GM21515 (cell line): ENCODE measurements around the gene GNS.
A peak's percentile ranks its signal among the peaks of the same experiment; 100 is the strongest.
"Not testable (repeated sequence)": the region's sequence is repeated elsewhere in the genome, so short reads cannot be mapped to it uniquely, and the experiment has no call there.

Experiments used
- ATAC-seq: cut with Tn5 transposase; IDR thresholded peaks from one replicate; pipeline ENCODE4 v1.9.1; 2021; ENCODE audit not compliant: unreplicated experiment

Gene GNS

GRCh38 chr12:64780132-64780530 lies 20.9 kb upstream of the GNS start:
- no peak for ATAC-seq

GRCh38 chr12:64779354-64779974 lies 20.3 kb upstream of the GNS start:
- ATAC-seq: no peak

GRCh38 chr12:64775147-64775736 lies 16.0 kb upstream of the GNS start:
- ATAC-seq: not testable (repeated sequence)

- ATAC-seq: no peak
Measured at GRCh38 chr12:64773386-64773785, 14.2 kb upstream of the GNS start.

- ATAC-seq: no peak
Measured at GRCh38 chr12:64767495-64767894, 8.3 kb upstream of the GNS start.

GRCh38 chr12:64760808-64761573 lies 1.8 kb upstream of the GNS start:
- ATAC-seq: no peak

- no peak for ATAC-seq
Measured at GRCh38 chr12:64757771-64758170, 1.4 kb downstream of the GNS start.

- peak; percentile 42 for ATAC-seq
Measured at GRCh38 chr12:64756376-64756775, 2.8 kb downstream of the GNS start.

GRCh38 chr12:64753427-64753826 lies 5.8 kb downstream of the GNS start:
- ATAC-seq: no peak

- no peak for ATAC-seq
Measured at GRCh38 chr12:64752833-64753238, 6.4 kb downstream of the GNS start.

- no peak for ATAC-seq
Measured at GRCh38 chr12:64752032-64752431, 7.2 kb downstream of the GNS start.

GRCh38 chr12:64749461-64750200 lies 9.6 kb downstream of the GNS start:
- no peak for ATAC-seq

- ATAC-seq: no peak
Measured at GRCh38 chr12:64747695-64748094, 11.5 kb downstream of the GNS start.

- no peak for ATAC-seq
Measured at GRCh38 chr12:64746663-64747062, 12.5 kb downstream of the GNS start.

- ATAC-seq: no peak
Measured at GRCh38 chr12:64745980-64746379, 13.2 kb downstream of the GNS start.

- ATAC-seq: no peak
Measured at GRCh38 chr12:64745259-64745807, 13.9 kb downstream of the GNS start.

- ATAC-seq: no peak
Measured at GRCh38 chr12:64744422-64745258, 14.6 kb downstream of the GNS start.

- ATAC-seq: no peak
Measured at GRCh38 chr12:64743206-64743605, 16.0 kb downstream of the GNS start.

- no peak for ATAC-seq
Measured at GRCh38 chr12:64742416-64742815, 16.8 kb downstream of the GNS start.

- no peak for ATAC-seq
Measured at GRCh38 chr12:64740646-64741045, 18.6 kb downstream of the GNS start.
